Metanephros (tissue), 1 donor: ENCODE measurements around the gene HMGCS1. TPM values are rescaled to one million over a fixed set of nuclear protein-coding genes. Genes with fewer than 3 reads are reported as not detected.

Source experiments
- total RNA-seq: library from RNA; depleted of rRNA; stranded (reverse); fragments of >200 nt; gene quantifications from one replicate; pipeline ENCODE4 v1.2.3, GENCODE V29; 2014

HMGCS1 gene
- 105 TPM for total RNA-seq

GRCh38 chr5:43313035-43313853 is at the start of gene HMGCS1:
Gene HMGCS1, minus strand, starts transcription at chr5:43313412. Its CDS starts 14,447 bp downstream, at chr5:43298965.

Other genes starting within 250 kb of the HMGCS1 start
- gene ZNF131, start 192.5 kb downstream of the HMGCS1 start, total RNA-seq: 40.4 TPM
- 0.70 TPM for gene NIM1K, start 121.2 kb downstream of the HMGCS1 start, total RNA-seq
- gene CCL28, start 99.0 kb upstream of the HMGCS1 start, total RNA-seq: 4.0 TPM
- gene TMEM267, start 170.5 kb upstream of the HMGCS1 start, total RNA-seq: 10.3 TPM
- gene C5orf34, start 201.7 kb upstream of the HMGCS1 start, total RNA-seq: 6.2 TPM
- 60.5 TPM for gene PAIP1, start 243.7 kb upstream of the HMGCS1 start, total RNA-seq